ENCODE data around the gene ZBTB1. TPM values are rescaled to one million over a fixed set of nuclear protein-coding genes. Genes with fewer than 3 reads are reported as not detected.
"Not testable (repeated sequence)": the region's sequence is repeated elsewhere in the genome, so short reads cannot be mapped to it uniquely, and the experiment has no call there.

ZBTB1 gene
- total RNA-seq, 2 donors from 2014 or later = 34.7 to 34.8 TPM

DNA sequence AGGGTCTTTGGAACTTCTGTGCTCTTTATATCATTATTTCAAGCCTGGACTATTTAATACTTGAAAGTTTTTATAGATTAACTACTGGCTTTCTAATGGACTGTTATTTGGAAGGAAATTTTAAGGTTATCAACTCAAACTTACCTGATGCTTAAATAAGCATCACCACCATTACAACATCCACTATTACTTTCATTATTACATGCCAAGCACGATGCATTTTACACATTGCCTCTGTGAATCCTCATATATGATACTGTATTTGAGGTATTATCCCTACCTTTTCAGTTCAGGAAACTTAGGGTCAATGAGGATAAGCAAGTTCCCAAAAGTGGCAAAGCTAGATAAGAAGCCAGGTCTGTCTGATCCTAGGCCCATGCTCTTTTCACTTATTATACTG is 12.4 kb downstream of the ZBTB1 start:
- no peak for DNase-seq (ENCODE audit: low spot score)
- intact Hi-C loops (cut with DNase I) = no loop called here

DNA sequence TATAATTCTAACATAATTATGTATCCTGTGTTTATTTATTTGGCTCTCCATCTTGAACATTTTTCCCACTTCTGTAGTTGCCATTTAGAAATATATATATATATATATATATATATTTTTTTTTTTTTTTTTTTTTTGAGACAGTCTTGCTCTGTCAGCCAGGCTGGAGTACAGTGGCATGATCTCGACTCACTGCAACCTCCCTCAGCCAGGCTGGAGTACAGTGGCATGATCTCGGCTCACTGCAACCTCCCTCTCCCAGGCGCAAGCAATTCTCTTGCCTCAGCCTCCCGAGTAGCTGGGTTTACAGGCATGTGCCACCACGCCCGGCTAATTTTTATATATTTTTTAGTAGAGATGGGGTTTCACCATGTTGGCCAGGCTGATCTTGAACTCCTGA is 13.1 kb downstream of the ZBTB1 start:
- intact Hi-C loops (cut with DNase I) = not testable (repeated sequence)

DNA sequence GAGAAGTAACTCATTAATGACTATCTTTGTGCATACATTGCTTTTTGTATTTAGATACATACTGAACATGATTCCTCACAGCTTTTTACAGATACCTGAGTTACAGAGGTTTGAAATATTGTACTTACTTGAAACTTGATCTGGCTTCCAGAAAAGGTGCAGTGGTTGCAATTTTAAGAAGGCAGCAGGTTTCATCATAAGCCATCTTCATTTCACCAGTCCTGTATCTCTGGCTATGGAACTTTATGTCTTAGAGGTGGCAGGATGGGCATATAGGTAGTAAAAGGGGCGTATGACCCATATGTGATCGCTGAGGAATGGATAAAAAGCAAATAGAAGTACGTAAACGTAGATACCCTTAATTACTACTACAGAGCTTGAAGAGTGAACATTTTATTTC is 13.7 kb downstream of the ZBTB1 start:
- DNase-seq (ENCODE audit: low spot score) = no peak
- intact Hi-C loops (cut with DNase I) = no loop called here

More for the DNA sequence above, 13.1 kb downstream of the ZBTB1 start:
- not testable (repeated sequence) for DNase-seq (ENCODE audit: low spot score)

DNA sequence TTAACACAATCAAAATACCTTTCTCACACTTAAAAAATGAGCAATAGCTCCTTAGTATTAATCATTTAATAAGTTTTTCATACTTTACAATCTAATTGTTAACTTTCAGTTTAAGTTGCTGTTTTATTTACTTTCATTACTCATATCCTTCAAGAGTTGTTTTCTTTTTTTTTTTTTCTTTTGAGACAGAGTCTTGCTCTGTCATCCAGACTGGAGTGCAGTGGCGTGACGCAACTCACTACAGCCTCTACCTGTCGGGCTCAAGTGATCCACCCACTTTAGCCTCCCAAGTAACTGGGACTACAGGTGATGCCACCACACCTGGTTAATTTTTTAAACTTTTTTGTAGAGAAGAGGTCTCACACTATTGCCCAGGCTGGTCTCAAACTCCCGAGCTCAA is 16.1 kb downstream of the ZBTB1 start:
- no peak for DNase-seq (ENCODE audit: low spot score)
- intact Hi-C loops (cut with DNase I) = no loop called here

DNA sequence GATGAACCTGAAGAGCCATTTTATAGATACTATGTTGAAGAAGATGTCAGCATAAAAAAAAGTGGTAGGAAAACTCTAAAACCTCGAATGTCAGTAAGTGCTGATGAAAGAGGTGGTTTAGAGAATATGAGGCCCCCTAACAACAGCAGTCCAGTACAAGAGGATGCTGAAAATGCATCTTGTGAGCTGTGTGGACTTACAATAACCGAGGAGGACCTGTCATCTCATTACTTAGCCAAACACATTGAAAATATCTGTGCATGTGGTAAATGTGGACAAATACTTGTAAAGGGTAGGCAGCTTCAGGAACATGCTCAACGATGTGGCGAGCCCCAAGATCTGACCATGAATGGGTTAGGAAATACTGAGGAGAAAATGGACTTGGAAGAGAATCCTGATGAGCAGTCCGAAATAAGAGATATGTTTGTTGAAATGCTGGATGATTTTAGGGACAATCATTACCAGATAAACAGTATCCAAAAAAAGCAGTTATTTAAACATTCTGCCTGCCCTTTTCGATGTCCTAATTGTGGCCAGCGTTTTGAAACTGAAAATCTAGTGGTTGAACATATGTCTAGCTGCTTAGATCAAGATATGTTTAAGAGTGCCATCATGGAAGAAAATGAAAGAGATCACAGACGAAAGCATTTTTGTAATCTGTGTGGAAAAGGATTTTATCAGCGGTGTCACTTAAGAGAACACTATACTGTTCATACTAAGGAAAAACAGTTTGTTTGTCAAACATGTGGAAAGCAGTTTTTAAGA is 18.2 kb downstream of the ZBTB1 start:
- intact Hi-C loops (cut with DNase I) = no loop called here
- no peak for DNase-seq (ENCODE audit: low spot score)

DNA sequence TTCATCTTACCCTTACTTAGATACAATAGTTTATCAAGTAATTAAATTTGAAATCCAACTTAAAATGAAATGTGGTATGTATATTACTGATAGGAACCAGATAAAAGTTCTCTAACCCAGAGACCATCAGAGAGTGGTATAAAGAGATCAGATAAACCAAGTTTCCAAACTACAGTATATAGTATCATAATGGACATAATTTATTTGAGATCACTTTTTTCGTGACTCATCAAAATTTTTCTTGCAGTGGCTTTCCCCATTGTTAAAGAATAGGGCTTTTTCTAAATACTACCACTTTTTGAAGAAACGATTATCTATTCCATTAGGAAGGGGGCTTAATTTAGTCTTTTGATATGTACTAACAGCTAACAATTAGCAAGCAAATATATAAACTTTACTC is 20.8 kb downstream of the ZBTB1 start:
- intact Hi-C loops (cut with DNase I) = no loop called here
- no peak for DNase-seq (ENCODE audit: low spot score)

GRCh38 chr14:64531567-64531966 is 27.0 kb downstream of the ZBTB1 start:
- intact Hi-C loops (cut with DNase I) = no loop called here
- DNase-seq (ENCODE audit: low spot score) = no peak

DNA sequence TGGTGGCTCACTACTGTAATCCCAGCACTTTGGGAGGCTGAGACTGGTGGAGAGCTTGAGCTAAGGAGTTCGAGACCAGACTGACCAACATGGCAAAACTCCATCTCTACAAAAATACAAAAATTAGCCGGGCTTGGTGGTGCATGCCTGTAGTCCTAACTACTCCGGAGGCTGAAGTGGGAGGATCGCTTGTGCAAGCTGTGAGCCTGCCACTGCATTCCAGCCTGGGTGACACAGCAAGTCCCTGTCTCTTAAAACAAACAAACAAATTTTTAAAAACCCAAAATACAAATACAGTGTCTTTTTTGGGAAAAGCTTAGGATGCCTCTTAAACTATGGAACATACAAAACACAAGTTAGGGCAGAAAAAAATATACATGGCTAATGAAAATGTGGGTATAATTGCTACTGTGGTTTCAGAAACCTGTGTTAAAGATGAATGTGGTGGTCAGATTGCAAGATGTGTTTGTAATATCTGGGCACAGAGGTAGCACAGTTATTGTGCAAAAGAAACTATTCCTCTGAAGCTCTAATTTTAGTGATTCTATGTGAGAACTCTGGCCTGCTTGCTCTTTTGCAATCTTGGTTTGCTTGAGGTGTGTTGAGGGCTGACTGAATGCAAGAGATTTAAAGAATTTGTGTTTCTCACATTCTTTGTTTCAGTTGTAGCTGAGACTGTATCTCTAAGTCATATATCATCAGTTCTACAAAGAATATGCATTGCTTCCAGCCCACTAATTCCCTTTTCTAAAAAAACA is 32.1 kb downstream of the ZBTB1 start:
- intact Hi-C loops (cut with DNase I) = no loop called here

DNA sequence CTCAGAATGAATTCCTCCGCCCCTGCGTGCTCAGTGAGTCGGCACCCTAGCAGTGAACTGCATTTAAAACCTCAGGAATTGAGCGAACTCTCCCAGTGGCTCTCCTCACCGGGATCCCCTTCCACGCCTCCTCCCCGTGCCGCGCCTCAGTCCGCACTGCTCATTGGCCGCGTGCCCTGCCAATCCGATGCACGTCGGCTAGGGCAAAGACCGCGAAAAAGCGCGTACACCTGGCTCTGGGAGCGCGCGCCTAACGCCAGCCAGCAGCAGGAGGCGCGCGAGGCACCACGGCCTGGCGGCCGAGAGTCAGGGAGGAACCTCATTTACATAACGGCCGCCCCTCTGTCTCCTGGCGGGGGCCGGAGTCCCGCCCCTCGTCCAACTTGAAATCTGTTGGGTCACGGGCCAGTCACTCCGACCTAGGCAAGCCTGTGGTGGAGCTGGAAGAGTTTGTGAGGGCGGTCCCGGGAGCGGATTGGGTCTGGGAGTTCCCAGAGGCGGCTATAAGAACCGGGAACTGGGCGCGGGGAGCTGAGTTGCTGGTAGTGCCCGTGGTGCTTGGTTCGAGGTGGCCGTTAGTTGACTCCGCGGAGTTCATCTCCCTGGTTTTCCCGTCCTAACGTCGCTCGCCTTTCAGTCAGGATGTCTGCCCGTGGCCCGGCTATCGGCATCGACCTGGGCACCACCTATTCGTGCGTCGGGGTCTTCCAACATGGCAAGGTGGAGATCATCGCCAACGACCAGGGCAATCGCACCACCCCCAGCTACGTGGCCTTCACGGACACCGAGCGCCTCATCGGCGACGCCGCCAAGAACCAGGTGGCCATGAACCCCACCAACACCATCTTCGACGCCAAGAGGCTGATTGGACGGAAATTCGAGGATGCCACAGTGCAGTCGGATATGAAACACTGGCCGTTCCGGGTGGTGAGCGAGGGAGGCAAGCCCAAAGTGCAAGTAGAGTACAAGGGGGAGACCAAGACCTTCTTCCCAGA is 35.9 kb downstream of the ZBTB1 start, which contains the start of gene HSPA2:
Gene HSPA2, plus strand, starts transcription at position 534 of the 995 bp plus-strand sequence. Its CDS starts 109 bp downstream, at position 643.
- intact Hi-C loops (cut with DNase I) = loop anchor here (5.0 to 10.0 kb wide), 2 partner anchors 94 to 97 kb away; no protein-coding TSS in a partner anchor
- DNase-seq (ENCODE audit: low spot score) = peak; percentile 100

More for the DNA sequence above, 32.1 kb downstream of the ZBTB1 start:
- no peak for DNase-seq (ENCODE audit: low spot score)

GRCh38 chr14:64541261-64541971 is 36.8 kb downstream of the ZBTB1 start:
- intact Hi-C loops (cut with DNase I) = loop anchor here (5.0 to 10.0 kb wide), 2 partner anchors 93 to 96 kb away; no protein-coding TSS in a partner anchor
- DNase-seq (ENCODE audit: low spot score) = peak; percentile 85

DNA sequence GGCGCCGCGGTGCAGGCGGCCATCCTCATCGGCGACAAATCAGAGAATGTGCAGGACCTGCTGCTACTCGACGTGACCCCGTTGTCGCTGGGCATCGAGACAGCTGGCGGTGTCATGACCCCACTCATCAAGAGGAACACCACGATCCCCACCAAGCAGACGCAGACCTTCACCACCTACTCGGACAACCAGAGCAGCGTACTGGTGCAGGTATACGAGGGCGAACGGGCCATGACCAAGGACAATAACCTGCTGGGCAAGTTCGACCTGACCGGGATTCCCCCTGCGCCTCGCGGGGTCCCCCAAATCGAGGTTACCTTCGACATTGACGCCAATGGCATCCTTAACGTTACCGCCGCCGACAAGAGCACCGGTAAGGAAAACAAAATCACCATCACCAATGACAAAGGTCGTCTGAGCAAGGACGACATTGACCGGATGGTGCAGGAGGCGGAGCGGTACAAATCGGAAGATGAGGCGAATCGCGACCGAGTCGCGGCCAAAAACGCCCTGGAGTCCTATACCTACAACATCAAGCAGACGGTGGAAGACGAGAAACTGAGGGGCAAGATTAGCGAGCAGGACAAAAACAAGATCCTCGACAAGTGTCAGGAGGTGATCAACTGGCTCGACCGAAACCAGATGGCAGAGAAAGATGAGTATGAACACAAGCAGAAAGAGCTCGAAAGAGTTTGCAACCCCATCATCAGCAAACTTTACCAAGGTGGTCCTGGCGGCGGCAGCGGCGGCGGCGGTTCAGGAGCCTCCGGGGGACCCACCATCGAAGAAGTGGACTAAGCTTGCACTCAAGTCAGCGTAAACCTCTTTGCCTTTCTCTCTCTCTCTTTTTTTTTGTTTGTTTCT is 37.6 kb downstream of the ZBTB1 start:
- intact Hi-C loops (cut with DNase I) = loop anchor here (5.0 to 10.0 kb wide), 2 partner anchors 93 to 95 kb away; no protein-coding TSS in a partner anchor

DNA sequence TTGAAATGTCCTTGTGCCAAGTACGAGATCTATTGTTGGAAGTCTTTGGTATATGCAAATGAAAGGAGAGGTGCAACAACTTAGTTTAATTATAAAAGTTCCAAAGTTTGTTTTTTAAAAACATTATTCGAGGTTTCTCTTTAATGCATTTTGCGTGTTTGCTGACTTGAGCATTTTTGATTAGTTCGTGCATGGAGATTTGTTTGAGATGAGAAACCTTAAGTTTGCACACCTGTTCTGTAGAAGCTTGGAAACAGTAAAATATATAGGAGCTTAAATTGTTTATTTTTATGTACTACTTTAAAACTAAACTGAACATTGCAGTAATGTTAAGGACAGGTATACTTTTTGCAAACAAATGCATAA is 38.2 kb downstream of the ZBTB1 start:
- DNase-seq (ENCODE audit: low spot score) = no peak
- intact Hi-C loops (cut with DNase I) = loop anchor here (5.0 to 10.0 kb wide), 2 partner anchors 92 to 94 kb away; no protein-coding TSS in a partner anchor

More for the DNA sequence above, 37.6 kb downstream of the ZBTB1 start:
- no peak for DNase-seq (ENCODE audit: low spot score)

DNA sequence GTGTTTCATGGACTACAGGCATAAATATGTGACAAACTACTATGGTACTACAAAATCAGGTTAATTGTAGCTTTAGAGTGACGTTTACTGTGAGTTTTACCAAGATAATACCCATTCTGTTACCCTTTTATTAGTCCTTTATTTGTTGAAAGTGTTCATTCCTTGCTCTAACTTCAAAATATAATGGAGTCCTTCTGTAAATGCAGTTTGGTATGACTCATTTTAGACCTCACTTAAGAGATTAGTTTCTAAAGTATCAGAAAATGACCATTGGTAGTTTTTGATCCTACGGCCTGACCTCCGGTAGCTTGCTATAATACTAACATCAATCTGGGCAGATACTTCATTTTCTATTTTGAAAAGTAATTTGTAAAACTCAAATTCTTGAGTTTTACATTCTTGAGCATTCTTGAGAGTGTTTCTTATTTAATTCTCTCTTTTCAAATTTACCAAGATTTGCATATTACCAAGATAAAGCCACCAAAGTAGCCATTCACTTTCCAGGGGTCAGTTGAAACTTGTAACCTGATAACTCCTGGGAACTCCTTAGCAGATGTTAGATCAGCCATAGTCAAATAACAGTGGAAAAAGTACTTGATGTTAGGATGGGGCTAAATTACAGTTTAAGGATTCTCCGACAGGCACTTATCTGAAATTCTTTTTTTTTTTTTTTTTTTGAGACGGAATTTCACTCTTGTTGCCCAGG is 40.2 kb downstream of the ZBTB1 start:
- no peak for DNase-seq (ENCODE audit: low spot score)
- intact Hi-C loops (cut with DNase I) = loop anchor here (5.0 to 10.0 kb wide), 2 partner anchors 90 to 93 kb away; no protein-coding TSS in a partner anchor

DNA sequence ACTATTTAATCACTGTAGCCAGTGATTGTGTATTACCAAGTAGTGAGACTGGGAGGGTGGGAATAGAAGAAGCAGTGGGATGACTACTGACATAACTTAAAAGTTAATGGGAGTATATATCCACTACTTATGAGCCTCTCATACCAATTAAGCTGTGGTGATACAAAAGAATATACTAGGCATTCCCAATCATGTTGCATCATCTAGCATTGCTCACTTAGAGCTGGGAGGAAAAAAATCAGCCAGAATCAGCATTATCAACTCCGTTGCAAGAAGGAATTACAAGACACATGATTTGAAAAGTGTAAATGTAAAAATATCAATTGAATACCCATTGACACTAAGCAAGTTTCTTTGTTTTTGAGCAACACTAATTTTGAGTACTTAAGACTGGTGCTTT is 44.4 kb downstream of the ZBTB1 start:
- DNase-seq (ENCODE audit: low spot score) = no peak
- intact Hi-C loops (cut with DNase I) = loop anchor here in 1 of 2 donors (10.0 kb wide), 1 partner anchor 86 kb away; no protein-coding TSS in a partner anchor

DNA sequence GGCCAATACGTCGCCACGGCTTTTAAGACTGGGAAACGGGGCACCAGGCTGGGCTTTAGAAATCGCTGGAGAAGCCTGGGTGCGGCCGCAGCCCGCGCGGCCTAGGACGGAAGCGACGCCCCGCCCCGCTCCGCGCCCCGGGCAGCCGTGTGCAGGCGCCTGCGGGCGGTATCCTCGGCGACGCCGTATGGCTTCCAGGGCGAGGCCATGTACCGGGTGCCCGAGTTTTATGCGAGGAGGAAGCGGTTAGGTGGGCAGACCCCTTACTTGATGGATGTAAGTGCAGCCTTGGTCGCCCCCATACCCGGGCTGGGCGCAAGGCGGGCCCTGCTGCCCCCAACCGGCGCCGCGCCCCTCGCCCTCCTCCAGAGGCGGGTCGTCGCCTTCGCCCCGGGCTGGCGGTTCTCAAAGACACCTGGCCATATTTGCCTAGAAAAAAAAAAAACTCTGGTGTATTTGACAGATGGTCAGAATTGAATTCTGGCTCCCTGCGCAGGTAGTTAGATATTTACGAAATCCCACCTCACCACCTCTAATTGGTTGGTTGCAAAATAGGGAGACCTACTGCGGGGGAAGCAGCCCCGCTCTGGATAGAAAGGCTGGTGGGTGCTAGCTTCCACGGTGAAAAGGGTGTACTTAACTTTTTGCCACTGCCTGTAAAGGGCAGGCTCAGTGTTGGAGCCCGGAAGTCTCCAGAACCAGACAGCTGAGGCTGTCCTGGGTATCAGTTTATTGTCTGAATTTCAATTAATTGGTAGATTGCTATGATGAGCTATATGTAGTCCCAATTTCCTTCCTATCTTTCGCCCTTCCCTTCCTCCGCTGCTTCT is 45.4 kb downstream of the ZBTB1 start, which contains the start of gene PPP1R36:
Gene PPP1R36, plus strand, starts transcription at position 171 of the 830 bp plus-strand sequence. Its CDS starts 37 bp downstream, at position 208.
- DNase-seq (ENCODE audit: low spot score) = peak; percentile 82
- intact Hi-C loops (cut with DNase I) = loop anchor here (5.0 to 10.0 kb wide), 2 partner anchors 85 to 1367 kb away; no protein-coding TSS in a partner anchor

Data from posterior vena cava (tissue), 2 donors.